Fibroblast of skin of back (primary cell): ENCODE results near the gene BAG2. TPM values are rescaled to one million over a fixed set of nuclear protein-coding genes. Genes with fewer than 3 reads are reported as not detected.
A peak's percentile ranks its signal among the peaks of the same experiment; 100 is the strongest.

Source experiments
- DNase-seq: peaks from one replicate; pipeline ENCODE4 v3.0.0-alpha.2; 2013
- polyA plus RNA-seq, 2 experiments: library from polyadenylated mRNA; unstranded; fragments of 120-200 nt; gene quantifications; one replicate each; pipeline ENCODE4 v1.2.1, GENCODE V29; 2013; ENCODE audit not compliant: insufficient read length in 2 of 2

BAG2 gene
- polyA plus RNA-seq (2013, experiment 1 of 2; ENCODE audit: insufficient read length) = 16.2 TPM
- 20.6 TPM for polyA plus RNA-seq (2013, experiment 2 of 2; ENCODE audit: insufficient read length)

- peak; percentile 90 for DNase-seq
Observed at GRCh38 chr6:57172136-57173055, at the start of gene BAG2. BAG2 (plus strand) TSS chr6:57172326; CDS start chr6:57172698, 372 bp downstream.

DNA sequence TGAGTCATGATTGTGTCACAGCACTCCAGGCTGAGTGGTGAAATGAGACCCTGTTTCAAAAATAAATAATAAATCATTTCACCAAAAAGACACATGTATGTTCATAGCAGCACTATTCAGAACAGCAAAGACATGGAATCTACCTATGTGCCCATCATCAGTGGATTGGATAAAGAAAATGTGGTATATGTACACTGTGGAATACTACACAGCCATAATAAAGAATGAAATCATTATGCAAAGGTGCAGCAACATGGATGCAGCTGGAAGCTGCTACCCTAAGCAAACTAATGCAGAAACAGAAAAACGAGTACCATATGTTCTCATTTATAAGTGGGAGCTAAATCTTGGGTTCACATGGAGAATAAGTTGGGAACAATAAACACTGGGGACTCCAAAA is 49.0 kb upstream of the BAG2 start:
- no peak for DNase-seq

GRCh38 chr6:57127763-57128162 is 44.4 kb upstream of the BAG2 start:
- no peak for DNase-seq

DNA sequence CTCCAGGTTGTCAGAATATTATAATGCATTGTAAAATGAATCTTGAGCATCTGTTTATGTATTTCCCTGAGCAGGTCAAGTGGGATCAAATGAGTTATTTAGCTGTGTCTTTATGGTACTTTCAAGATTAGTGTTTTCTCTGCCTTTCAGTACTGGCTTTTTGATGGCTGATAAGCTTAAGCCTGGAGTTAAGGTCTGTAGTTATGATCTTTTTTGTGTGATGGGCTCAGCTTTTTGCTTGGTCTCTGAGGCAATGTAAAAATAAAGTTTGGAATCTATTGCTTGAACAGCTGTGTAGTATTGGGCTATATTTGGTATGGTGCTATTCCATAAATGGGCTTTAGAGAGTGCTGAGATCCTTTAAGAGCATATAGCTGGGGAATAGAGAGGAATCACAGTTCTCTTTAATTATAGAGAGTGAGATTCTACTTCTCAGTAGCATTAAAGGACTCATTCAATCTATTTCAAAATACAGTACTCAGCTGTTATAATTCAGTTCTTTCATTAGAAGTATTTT is 41.4 kb upstream of the BAG2 start:
- peak; percentile 27 for DNase-seq

DNA sequence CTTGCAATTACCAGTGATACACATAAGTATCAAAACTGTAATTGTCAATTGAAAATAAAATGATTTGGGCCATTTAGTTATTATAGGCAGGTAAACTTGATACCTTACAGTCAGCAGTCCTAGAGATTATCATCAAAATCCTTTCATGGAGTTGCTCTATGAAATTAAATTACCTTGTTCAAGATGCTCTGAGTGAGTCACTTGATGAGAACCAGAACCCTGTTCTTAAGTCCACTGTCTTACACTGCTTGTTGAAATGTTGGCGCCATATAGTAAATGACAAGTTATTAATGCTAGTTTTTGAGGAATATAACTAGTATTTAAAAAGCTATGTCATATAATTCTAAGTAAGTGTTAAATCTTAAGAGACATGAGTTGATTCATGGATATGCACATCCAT is 37.2 kb upstream of the BAG2 start:
- DNase-seq = no peak

- no peak for DNase-seq
Observed at GRCh38 chr6:57135885-57136284, 36.2 kb upstream of the BAG2 start.

DNA sequence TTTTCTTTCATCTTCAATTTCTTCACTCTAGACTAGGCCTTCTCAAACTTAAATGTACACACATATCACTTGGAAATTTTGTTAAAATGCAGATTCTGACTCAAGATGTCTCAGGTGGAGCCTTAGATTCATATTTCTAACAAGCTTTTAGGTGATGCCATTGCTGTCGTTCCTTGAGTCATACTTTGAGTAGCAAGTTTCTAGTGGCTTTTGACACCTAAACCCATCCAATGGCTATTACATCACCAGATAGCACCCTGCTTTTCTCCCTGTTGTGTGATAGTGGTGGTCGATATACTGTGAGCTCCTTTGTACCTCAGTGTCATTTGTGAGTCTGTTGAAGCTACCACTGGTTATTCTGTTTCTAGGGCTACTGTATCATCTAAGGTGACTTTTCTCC is 34.8 kb upstream of the BAG2 start:
- no peak for DNase-seq

- DNase-seq = no peak
Observed at GRCh38 chr6:57138026-57138425, 34.1 kb upstream of the BAG2 start.

GRCh38 chr6:57141451-57142177 is 30.5 kb upstream of the BAG2 start:
- DNase-seq = no peak

DNA sequence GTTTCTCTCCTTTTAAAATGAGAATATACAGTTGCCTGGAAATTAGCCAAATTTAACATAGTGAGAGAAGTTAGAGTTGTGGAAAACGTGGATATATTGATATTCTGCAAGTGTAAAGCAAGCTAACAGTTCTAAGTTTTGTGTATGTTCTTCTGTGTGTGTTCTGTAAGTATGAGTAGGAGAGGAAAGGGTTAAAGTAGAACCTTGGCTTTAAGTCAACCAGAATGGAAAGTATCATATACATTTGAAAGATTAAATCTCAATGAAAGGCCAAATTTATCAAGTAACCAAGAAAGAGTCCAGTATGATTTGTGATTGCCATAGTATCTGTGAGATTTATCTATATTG is 30.0 kb upstream of the BAG2 start:
- DNase-seq = no peak

- DNase-seq = no peak
Observed at GRCh38 chr6:57143690-57144089, 28.4 kb upstream of the BAG2 start.

DNA sequence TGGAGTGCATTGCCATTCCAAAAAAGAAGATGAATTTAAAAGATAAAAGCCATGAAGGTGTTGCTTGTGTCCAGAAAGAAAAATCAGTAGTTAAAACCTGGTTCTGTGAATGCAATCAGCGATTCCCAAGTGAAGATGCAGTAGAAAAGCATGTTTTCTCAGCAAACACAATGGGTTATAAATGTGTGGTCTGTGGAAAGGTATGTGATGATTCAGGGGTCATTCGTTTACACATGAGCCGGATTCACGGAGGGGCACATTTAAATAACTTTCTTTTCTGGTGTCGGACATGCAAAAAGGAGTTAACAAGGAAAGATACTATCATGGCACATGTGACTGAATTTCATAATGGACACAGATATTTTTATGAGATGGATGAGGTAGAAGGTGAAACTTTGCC is 24.7 kb upstream of the BAG2 start:
- DNase-seq = no peak

GRCh38 chr6:57147955-57148858 is 23.9 kb upstream of the BAG2 start:
- DNase-seq = no peak

- DNase-seq = peak; percentile 48
Observed at GRCh38 chr6:57158658-57159057, 13.5 kb upstream of the BAG2 start.

GRCh38 chr6:57159127-57159526 is 13.0 kb upstream of the BAG2 start:
- DNase-seq = no peak

DNA sequence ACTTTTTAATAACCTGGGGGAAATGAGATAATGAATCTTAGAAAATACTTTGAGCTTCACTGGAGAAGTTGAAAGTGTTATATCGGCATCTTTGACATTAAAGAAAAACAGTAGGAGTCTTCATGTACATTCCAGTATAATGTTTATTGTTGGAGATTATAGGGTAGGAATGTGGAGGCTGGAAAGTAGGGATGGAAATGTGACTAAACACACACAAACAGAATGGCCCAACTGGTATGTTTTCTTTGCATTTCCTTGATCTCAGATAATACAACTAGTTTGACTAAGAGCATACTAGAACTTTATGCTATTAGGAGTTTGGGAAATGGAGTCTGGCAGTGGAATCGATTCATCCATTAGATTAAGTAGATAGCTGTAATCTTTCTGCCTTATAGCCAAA is 10.1 kb upstream of the BAG2 start:
- DNase-seq = peak; percentile 84

DNA sequence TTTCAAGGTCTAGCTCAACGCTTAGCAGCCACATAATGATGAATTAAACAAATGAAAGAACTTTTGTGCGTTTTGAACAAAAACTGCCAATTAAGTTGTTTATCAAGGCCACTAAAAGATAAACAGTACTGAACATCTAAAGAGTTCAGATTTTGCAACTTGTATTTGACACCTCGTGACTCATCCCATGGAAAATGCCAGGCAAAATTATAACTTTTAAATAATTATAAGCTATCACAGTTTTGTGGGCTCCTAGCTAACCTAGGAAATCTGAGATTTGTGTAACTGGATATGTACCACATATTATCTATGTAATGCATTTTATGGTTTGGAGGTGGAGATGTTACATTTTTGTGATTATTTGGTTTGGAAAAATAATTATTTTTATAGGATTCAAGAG is 9.6 kb upstream of the BAG2 start:
- no peak for DNase-seq

GRCh38 chr6:57163956-57164355 is 8.2 kb upstream of the BAG2 start:
- DNase-seq = no peak

DNA sequence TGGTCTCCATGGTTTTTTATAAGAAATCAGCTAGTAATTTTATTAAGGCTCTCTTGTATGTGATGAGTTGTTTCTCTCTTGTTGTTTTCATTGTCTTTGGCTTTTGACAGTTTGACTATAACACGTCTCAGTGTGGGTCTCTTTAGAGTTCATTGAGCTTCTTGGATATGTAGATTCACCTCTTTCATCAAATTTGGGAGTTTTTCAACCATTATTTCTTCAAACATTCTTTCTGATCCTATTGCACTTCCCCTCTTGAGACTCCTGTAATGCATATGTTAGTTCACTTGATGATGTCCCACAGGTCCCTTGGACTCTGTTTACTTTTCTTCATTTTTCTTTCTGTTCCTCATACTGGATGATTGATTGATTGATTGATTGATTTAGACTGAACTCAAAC is 7.0 kb upstream of the BAG2 start:
- DNase-seq = no peak

- peak; percentile 30 for DNase-seq
Observed at GRCh38 chr6:57173056-57173885, 1.1 kb downstream of the BAG2 start.

DNA sequence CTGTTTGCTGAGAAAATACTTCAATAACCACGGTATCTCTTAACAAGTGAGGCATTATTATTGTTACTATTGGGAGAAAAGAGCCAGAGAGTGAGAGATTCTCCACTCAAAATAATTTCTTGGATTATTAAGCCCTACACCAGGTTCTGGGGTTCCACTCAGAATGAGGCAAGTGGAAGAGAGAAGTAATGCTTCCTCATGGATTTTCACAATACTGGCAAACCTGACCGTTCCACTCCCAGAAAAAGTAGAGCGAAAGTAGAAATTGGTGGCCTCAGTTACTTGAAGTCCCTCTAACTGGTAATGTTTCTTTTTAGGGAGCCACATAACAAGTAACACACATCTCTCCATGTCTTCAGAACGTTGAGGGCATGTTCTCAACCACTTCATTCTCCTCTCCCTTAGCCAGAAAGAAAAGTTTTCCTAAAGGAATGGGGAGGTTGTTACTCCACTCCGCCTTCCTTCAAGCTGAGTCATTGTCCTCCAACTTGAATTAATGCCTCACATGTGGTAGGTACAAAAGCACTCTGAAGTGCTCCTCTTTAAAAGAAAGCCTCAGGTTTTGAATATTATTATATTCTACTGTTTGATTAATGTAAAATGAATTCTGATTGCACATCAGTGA is 1.9 kb downstream of the BAG2 start:
- peak; percentile 87 for DNase-seq
